OCI-LY1 (cell line): ENCODE measurements around the gene KLHL29.
"Not testable (repeated sequence)": the region's sequence is repeated elsewhere in the genome, so short reads cannot be mapped to it uniquely, and the experiment has no call there.

ENCODE experiments used
- H2AFZ ChIP-seq: fragments of 200-600 bp; sonication (generic), shearing (Covaris generic); 2 replicates; pipeline ENCODE4 v1.6.0; 2014; ENCODE audit warnings: antibody characterized with exemption, mild to moderate bottlenecking, low read length
- H3F3A ChIP-seq: fragments of 200-600 bp; sonication (generic), shearing (Covaris generic); 2 replicates; pipeline ENCODE4 v1.6.0; 2014; ENCODE audit warnings: mild to moderate bottlenecking, antibody characterized with exemption, low read length, moderate library complexity; ENCODE audit not compliant: insufficient read depth
- H3K27ac ChIP-seq: fragments of 200-600 bp; sonication (generic); 2 replicates; pipeline ENCODE4 v1.5.1; 2014; ENCODE audit warnings: low read length, mixed run types, mild to moderate bottlenecking, low read depth; ENCODE audit not compliant: poor library complexity, severe bottlenecking
- H3K27me3 ChIP-seq: fragments of 200-600 bp; sonication (generic); 2 replicates; pipeline ENCODE4 v1.6.0; 2014; ENCODE audit warnings: antibody characterized with exemption, mild to moderate bottlenecking, low read length, moderate library complexity; ENCODE audit not compliant: insufficient read depth
- H3K36me3 ChIP-seq: fragments of 200-600 bp; sonication (generic); 2 replicates; pipeline ENCODE4 v1.6.1; 2014; ENCODE audit warnings: mild to moderate bottlenecking, antibody characterized with exemption, low read length, moderate library complexity, mixed read lengths; ENCODE audit not compliant: insufficient read depth
- H3K4me1 ChIP-seq: fragments of 200-600 bp; sonication (generic); 2 replicates; pipeline ENCODE4 v1.5.1; 2014; ENCODE audit warnings: mild to moderate bottlenecking, low read length, moderate library complexity; ENCODE audit not compliant: insufficient read depth, severe bottlenecking
- H3K4me2 ChIP-seq: fragments of 200-600 bp; sonication (generic), shearing (Covaris generic); 2 replicates; pipeline ENCODE4 v1.6.1; 2014; ENCODE audit warnings: low read length
- H3K4me3 ChIP-seq: fragments of 200-600 bp; sonication (generic); 2 replicates; pipeline ENCODE4 v1.5.1; 2014; ENCODE audit warnings: low read length, low read depth, mild to moderate bottlenecking, mixed read lengths; ENCODE audit not compliant: poor library complexity, severe bottlenecking
- H3K79me2 ChIP-seq: fragments of 200-600 bp; shearing (Covaris generic); 2 replicates; pipeline ENCODE4 v1.6.1; 2016; ENCODE audit warnings: mixed run types, low read length, mixed read lengths; ENCODE audit not compliant: insufficient read depth
- H3K9ac ChIP-seq: fragments of 200-600 bp; sonication (generic), shearing (Covaris generic); 2 replicates; pipeline ENCODE4 v1.6.1; 2014; ENCODE audit warnings: mild to moderate bottlenecking, low read length, mixed read lengths
- H3K9me2 ChIP-seq: fragments of 200-600 bp; sonication (generic), shearing (Covaris generic); 2 replicates; pipeline ENCODE4 v1.6.1; 2014; ENCODE audit warnings: low read depth, mild to moderate bottlenecking, low read length, mixed read lengths
- H3K9me3 ChIP-seq: fragments of 200-600 bp; shearing (Covaris generic); 2 replicates; pipeline ENCODE4 v1.6.1; 2014; ENCODE audit warnings: low read length, mixed read lengths
- H4K20me1 ChIP-seq: fragments of 200-600 bp; sonication (generic), shearing (Covaris generic); 2 replicates; pipeline ENCODE4 v1.6.0; 2016; ENCODE audit warnings: mild to moderate bottlenecking, low read length; ENCODE audit not compliant: insufficient read depth
- EZH2 ChIP-seq: fragments of 200-600 bp; sonication (generic), shearing (Covaris generic); IDR thresholded peaks from 2 replicates; pipeline ENCODE4 v1.8.0; 2017; ENCODE audit warnings: borderline replicate concordance, mixed run types, mild to moderate bottlenecking, antibody characterized with exemption, low read length, moderate library complexity, mixed read lengths
- TF ChIP-seq, protein P1 (sequence below): fragments of 200-600 bp; sonication (generic), shearing (Covaris generic); IDR thresholded peaks from 2 replicates; pipeline ENCODE4 v1.5.1; 2017; ENCODE audit warnings: mild to moderate bottlenecking, antibody characterized with exemption, low read length, moderate library complexity, mixed read lengths

The KLHL29 gene

DNA sequence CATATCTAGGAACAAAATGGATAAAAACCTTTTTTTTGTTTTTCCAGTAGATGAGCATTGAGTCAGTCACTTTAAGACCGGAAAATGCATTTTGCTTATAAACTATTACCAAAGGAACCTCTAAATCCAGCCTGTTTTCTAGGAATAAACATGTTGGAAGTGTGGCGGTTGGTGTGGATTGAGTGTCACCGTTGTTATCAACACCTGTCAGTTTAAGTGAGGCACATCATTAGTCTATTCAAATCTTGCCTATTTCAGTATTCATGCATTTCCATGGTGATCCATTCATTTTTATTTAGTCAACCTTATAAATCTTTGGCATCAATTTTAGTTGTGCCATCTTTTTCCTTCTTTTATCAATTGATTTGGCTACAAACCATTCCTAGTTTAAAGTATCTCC is 3.3 kb downstream of the KLHL29 start:
- Histone ChIP-seq H3K4me2 (no peak overlapping the region), H3K4me1 (no peaks in the 10 kb centered on the region), H3F3A (no peaks in the 10 kb centered on the region), H3K4me3 (no peak overlapping the region), H4K20me1 (no peaks in the 10 kb centered on the region), H3K9me2 (no peaks in the 10 kb centered on the region), H3K27me3 (peaks cover 6% of the 10 kb centered on the region; the same call in 1 of the 2 replicates), H3K9ac (no peak overlapping the region), H3K27ac (no peak overlapping the region), H3K9me3 (no peaks in the 10 kb centered on the region), H2AFZ (no peak overlapping the region), H3K79me2 (no peaks in the 10 kb centered on the region), H3K36me3 (no peaks in the 10 kb centered on the region)
- TF ChIP-seq, protein P1, sequence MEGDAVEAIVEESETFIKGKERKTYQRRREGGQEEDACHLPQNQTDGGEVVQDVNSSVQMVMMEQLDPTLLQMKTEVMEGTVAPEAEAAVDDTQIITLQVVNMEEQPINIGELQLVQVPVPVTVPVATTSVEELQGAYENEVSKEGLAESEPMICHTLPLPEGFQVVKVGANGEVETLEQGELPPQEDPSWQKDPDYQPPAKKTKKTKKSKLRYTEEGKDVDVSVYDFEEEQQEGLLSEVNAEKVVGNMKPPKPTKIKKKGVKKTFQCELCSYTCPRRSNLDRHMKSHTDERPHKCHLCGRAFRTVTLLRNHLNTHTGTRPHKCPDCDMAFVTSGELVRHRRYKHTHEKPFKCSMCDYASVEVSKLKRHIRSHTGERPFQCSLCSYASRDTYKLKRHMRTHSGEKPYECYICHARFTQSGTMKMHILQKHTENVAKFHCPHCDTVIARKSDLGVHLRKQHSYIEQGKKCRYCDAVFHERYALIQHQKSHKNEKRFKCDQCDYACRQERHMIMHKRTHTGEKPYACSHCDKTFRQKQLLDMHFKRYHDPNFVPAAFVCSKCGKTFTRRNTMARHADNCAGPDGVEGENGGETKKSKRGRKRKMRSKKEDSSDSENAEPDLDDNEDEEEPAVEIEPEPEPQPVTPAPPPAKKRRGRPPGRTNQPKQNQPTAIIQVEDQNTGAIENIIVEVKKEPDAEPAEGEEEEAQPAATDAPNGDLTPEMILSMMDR, result no peak
- no peak for TF ChIP-seq EZH2

DNA sequence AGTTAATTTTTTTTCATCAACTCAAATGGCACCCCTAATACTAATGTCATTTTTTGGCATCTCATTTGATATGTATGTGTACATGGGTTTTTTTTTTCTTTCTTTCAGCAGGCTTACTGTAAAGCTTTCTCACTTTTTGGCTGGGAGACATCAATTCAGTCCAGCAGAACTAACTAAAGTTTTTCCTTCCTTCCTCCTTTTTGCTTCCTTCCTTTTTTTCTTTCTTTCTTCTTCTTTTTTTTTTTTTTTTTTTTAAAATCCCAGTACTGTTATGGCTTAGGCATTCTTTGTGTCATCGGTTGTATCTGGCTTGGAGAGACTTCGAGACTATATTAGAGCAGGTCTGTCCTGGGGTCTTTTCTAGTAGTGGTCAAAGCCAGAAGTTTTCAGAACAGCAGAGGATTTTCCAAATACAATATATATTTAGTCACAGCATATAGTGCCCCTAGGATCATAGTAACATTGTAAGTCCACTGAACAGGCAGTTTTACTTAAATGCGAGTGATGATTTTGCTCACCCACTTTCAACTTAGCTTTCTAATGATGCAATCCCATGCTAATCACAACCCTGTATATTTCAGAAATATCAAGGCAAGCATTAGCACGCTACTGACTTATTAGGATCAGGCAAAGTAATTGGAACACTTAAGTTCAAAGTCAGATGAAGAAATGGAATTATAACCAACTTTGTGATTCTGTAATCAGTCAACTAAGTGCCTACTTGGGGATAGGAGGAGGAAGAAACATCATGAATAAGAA is 4.0 kb downstream of the KLHL29 start:
- Histone ChIP-seq H3K9ac (no peak overlapping the region), H4K20me1 (no peaks in the 10 kb centered on the region), H3K27ac (no peak overlapping the region), H3K27me3 (peaks cover 6% of the 10 kb centered on the region; the same call in 1 of the 2 replicates), H3K9me2 (no peaks in the 10 kb centered on the region), H3K36me3 (no peaks in the 10 kb centered on the region), H3K4me3 (no peak overlapping the region), H3K79me2 (no peaks in the 10 kb centered on the region), H3K4me2 (no peak overlapping the region), H3K9me3 (no peaks in the 10 kb centered on the region), H2AFZ (no peak overlapping the region), H3K4me1 (no peaks in the 10 kb centered on the region), H3F3A (no peaks in the 10 kb centered on the region)
- TF ChIP-seq EZH2, result no peak
- TF ChIP-seq, protein P1, result no peak

DNA sequence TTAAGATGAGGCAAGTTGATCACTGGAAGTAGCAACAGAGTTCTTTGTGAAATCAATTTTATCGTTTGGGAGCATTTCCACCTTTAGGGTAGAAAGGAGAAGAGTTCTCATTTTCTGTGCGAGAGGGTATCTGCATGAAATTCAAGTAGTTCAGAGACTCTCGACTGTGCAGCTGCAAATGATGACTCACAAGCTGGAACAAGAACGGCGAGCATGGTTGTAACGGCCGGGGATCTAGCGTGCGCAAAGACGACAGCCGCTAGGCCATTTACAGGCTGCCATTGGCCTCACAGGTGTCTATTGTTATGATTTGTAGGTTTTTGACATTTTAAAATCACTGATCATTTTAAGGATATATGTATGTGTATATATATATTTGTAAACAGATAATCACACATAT is 5.2 kb downstream of the KLHL29 start:
- H3K4me2 ChIP-seq, result no peak overlapping the region

DNA sequence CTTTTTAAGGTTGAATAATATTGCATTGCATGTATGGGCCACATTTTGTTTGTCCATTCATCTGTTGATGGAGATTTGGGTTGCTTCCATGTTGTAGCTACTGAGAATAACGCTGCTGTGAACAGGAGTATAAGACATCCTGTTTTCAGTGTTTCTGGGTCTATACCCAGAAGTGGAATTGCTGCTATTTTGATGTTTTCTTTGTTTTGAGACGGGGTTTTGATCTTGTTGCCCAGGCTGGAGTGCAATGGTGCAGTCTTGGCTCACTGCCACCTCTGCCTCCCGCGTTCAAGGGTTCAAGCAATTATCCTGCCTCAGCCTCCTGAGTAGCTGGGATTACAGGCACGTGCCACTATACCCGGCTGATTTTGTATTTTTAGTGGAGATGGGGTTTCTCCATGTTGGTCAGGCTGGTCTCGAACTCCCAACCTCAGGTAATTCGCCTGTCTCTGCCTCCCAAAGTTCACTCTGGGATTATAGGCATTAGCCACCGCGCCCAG is 6.3 kb downstream of the KLHL29 start:
- H3K4me2 ChIP-seq, H4K20me1 ChIP-seq, H3K9me2 ChIP-seq, H2AFZ ChIP-seq, H3K79me2 ChIP-seq, H3K4me1 ChIP-seq, H3F3A ChIP-seq, H3K36me3 ChIP-seq, H3K9me3 ChIP-seq, H3K27ac ChIP-seq, H3K9ac ChIP-seq, H3K4me3 ChIP-seq: not testable (repeated sequence)
- H3K27me3 ChIP-seq, result peaks cover 11% of the 10 kb centered on the region

More for the DNA sequence above, 5.2 kb downstream of the KLHL29 start:
- Histone ChIP-seq H3K27me3 (peaks cover 11% of the 10 kb centered on the region), H3K9ac (no peak overlapping the region), H4K20me1 (no peaks in the 10 kb centered on the region), H3F3A (no peaks in the 10 kb centered on the region), H3K9me2 (no peaks in the 10 kb centered on the region), H3K36me3 (no peaks in the 10 kb centered on the region), H3K79me2 (no peaks in the 10 kb centered on the region), H3K27ac (no peak overlapping the region), H2AFZ (no peak overlapping the region), H3K4me1 (no peaks in the 10 kb centered on the region), H3K9me3 (no peaks in the 10 kb centered on the region), H3K4me3 (no peak overlapping the region)
- TF ChIP-seq, protein P1, result no peak
- TF ChIP-seq EZH2, result no peak
